HCT116 (cell line): ENCODE measurements around the gene TTC33. TPM values are rescaled to one million over a fixed set of nuclear protein-coding genes. Genes with fewer than 3 reads are reported as not detected.

Experiments
- ATAC-seq: fragments of 200-7000 bp; cut with Tn5 transposase; 2 replicates; pipeline ENCODE4 v1.9.1; 2020; ENCODE audit warnings: mild to moderate bottlenecking, moderate library complexity
- BruUV-seq: library from RNA; stranded (reverse); fragments of 400-500 nt; replicated peaks from 2 replicates; lab custom pipeline; 2021; lab: Mats Ljungman, UMichigan
- CTCF ChIA-PET: fragments of 300-600 bp; sonication (Branson Sonifier 250); formaldehyde crosslinking; loops from one replicate; lab custom pipeline; 2021; ENCODE audit warnings: antibody characterized with exemption; lab: Charles Lee
- POLR2A ChIA-PET: fragments of 300-600, 350-600 bp; sonication (Branson Sonifier 250); formaldehyde crosslinking; loops from one replicate; lab custom pipeline; 2021; ENCODE audit warnings: antibody characterized with exemption; lab: Charles Lee
- RAD21 ChIA-PET, 2 experiments: fragments of 300-600 bp; sonication (Branson Sonifier 250); formaldehyde crosslinking; loops; one replicate each; lab custom pipeline; 2023; ENCODE audit warnings: low total read pairs in 2 of 2; ENCODE audit not compliant: uncharacterized antibody in 2 of 2, unreplicated experiment in 2 of 2, low non-redundant PET in 1 of 2; lab: Charles Lee
- DNase-seq: peaks from one replicate; pipeline ENCODE4 v3.0.0-alpha.2; 2010; ENCODE audit warnings: low read depth, low spot score
- H2AFZ ChIP-seq: fragments of 200-600 bp; shearing (Covaris generic), sonication (generic); 2 replicates; pipeline ENCODE4 v1.6.1; 2017; ENCODE audit warnings: low read depth, mixed run types, mixed read lengths, antibody characterized with exemption, low read length; ENCODE audit not compliant: poor library complexity, severe bottlenecking
- H3K27ac ChIP-seq: 2 replicates; pipeline ENCODE4 v1.5.1; 2012; ENCODE audit warnings: low read depth, low read length
- H3K27me3 ChIP-seq: fragments of 200-600 bp; sonication (generic); 2 replicates; pipeline ENCODE4 v1.6.1; 2016; ENCODE audit warnings: mixed run types, low read length, mixed read lengths; ENCODE audit not compliant: insufficient read depth
- H3K36me3 ChIP-seq, 2 experiments: fragments of 200-500 bp in 1 of 2; fragments of 200-600 bp in 1 of 2; sonication (Bioruptor generic) in 1 of 2; sonication (generic) in 1 of 2; 2 replicates each; pipeline versions ENCODE4 v1.5.1 to v1.6.1; 2014 to 2016; ENCODE audit warnings: low read length in 2 of 2, inconsistent platforms in 1 of 2, mixed read lengths in 1 of 2, mixed run types in 1 of 2; ENCODE audit not compliant: insufficient read depth in 2 of 2, control insufficient read depth in 1 of 2
- H3K4me1 ChIP-seq, 2 experiments: fragments of 200-600 bp in 1 of 2; sonication (generic) in 1 of 2; 2 replicates each; pipeline versions ENCODE4 v1.5.1 to v1.6.1; 2012 to 2017; ENCODE audit warnings: low read length in 2 of 2, inconsistent platforms in 1 of 2, mild to moderate bottlenecking in 1 of 2, mixed read lengths in 1 of 2, mixed run types in 1 of 2, moderate library complexity in 1 of 2; ENCODE audit not compliant: insufficient read depth in 2 of 2, control insufficient read depth in 1 of 2
- H3K4me2 ChIP-seq: fragments of 200-600 bp; sonication (generic); 2 replicates; pipeline ENCODE4 v1.6.1; 2017; ENCODE audit warnings: mixed run types, low read length, mixed read lengths
- H3K4me3 ChIP-seq, 2 experiments: fragments of 200-600 bp in 1 of 2; sonication (generic) in 1 of 2; replicated peaks in 1 of 2; 2 replicates each; pipeline ENCODE4 v1.5.1; 2011 to 2016; ENCODE audit warnings: low read length in 2 of 2, control low read depth in 1 of 2, low read depth in 1 of 2, mild to moderate bottlenecking in 1 of 2, mixed read lengths in 1 of 2, mixed run types in 1 of 2
- H3K79me2 ChIP-seq: fragments of 200-600 bp; sonication (generic); 2 replicates; pipeline ENCODE4 v1.6.1; 2017; ENCODE audit warnings: mild to moderate bottlenecking, mixed run types, low read length, moderate library complexity, mixed read lengths; ENCODE audit not compliant: insufficient read depth
- H3K9ac ChIP-seq: fragments of 200-600 bp; sonication (generic); 2 replicates; pipeline ENCODE4 v1.6.1; 2016; ENCODE audit warnings: low read length, mixed read lengths
- H3K9me2 ChIP-seq: fragments of 200-600 bp; sonication (generic), shearing (Covaris generic); 2 replicates; pipeline ENCODE4 v1.6.1; 2017; ENCODE audit warnings: mixed run types, mild to moderate bottlenecking, moderate library complexity; ENCODE audit not compliant: insufficient read depth
- H3K9me3 ChIP-seq, 2 experiments: fragments of 200-500 bp in 1 of 2; fragments of 200-600 bp in 1 of 2; sonication (Bioruptor generic) in 1 of 2; sonication (generic) in 1 of 2; 2 replicates each; pipeline ENCODE4 v1.6.1; 2014 to 2017; ENCODE audit warnings: low read length in 2 of 2, mixed read lengths in 2 of 2, inconsistent platforms in 1 of 2, low read depth in 1 of 2, mild to moderate bottlenecking in 1 of 2, mixed run types in 1 of 2, moderate library complexity in 1 of 2; ENCODE audit not compliant: control insufficient read depth in 1 of 2, insufficient read depth in 1 of 2
- H4K20me1 ChIP-seq: fragments of 200-600 bp; sonication (generic), shearing (Covaris generic); 2 replicates; pipeline ENCODE4 v1.6.1; 2017; ENCODE audit warnings: mixed run types, mild to moderate bottlenecking, moderate library complexity; ENCODE audit not compliant: insufficient read depth
- ATF3 ChIP-seq: IDR thresholded peaks from 2 replicates; pipeline ENCODE4 v1.6.1; 2012
- CBX3 ChIP-seq: IDR thresholded peaks from 2 replicates; pipeline ENCODE4 v1.6.1; 2012; ENCODE audit warnings: low read depth
- CEBPB ChIP-seq: IDR thresholded peaks from 2 replicates; pipeline ENCODE4 v1.6.1; 2012; ENCODE audit warnings: low read depth
- EGR1 ChIP-seq: IDR thresholded peaks from 2 replicates; pipeline ENCODE4 v1.6.1; 2012; ENCODE audit warnings: low read depth
- FOSL1 ChIP-seq: IDR thresholded peaks from 2 replicates; pipeline ENCODE4 v1.6.1; 2012; ENCODE audit warnings: low read depth
- JUND ChIP-seq: IDR thresholded peaks from 2 replicates; pipeline ENCODE4 v1.6.1; 2012
- MAX ChIP-seq: IDR thresholded peaks from 2 replicates; pipeline ENCODE4 v1.6.1; 2012
- POLR2A ChIP-seq: IDR thresholded peaks from 2 replicates; pipeline ENCODE4 v1.7.0; 2011; ENCODE audit warnings: borderline replicate concordance; ENCODE audit not compliant: insufficient read depth, insufficient read length; ENCODE audit errors: extremely low read depth
- POLR2AphosphoS5 ChIP-seq: IDR thresholded peaks from 2 replicates; pipeline ENCODE4 v1.6.1; 2011; ENCODE audit warnings: mild to moderate bottlenecking, low read depth, low read length, moderate library complexity
- RAD21 ChIP-seq: IDR thresholded peaks from 2 replicates; pipeline ENCODE4 v1.6.1; 2012; ENCODE audit warnings: low read depth, mild to moderate bottlenecking
- REST ChIP-seq: IDR thresholded peaks from 2 replicates; pipeline ENCODE4 v1.6.1; 2012; ENCODE audit warnings: low read depth
- SP1 ChIP-seq: IDR thresholded peaks from 2 replicates; pipeline ENCODE4 v1.6.1; 2012; ENCODE audit warnings: low read depth
- SRF ChIP-seq: IDR thresholded peaks from 2 replicates; pipeline ENCODE4 v1.6.1; 2012; ENCODE audit warnings: low read depth
- YY1 ChIP-seq: IDR thresholded peaks from 2 replicates; pipeline ENCODE4 v1.6.1; 2011; ENCODE audit warnings: low read length, low read depth, moderate library complexity, mild to moderate bottlenecking; ENCODE audit not compliant: insufficient replicate concordance; ENCODE audit errors: extremely low read depth
- ZBTB33 ChIP-seq: IDR thresholded peaks from 2 replicates; pipeline ENCODE4 v1.6.1; 2011; ENCODE audit warnings: mild to moderate bottlenecking, low read length, moderate library complexity; ENCODE audit not compliant: insufficient replicate concordance; ENCODE audit errors: extremely low read depth
- ZFX ChIP-seq: fragments of 450-650 bp; IDR thresholded peaks from 2 replicates; pipeline ENCODE4 v1.6.1; 2017
- ZNF274 ChIP-seq: fragments of 200-500 bp; sonication (Bioruptor generic); IDR thresholded peaks from 2 replicates; pipeline ENCODE4 v1.6.1; 2014; ENCODE audit warnings: mild to moderate bottlenecking, low read depth, low read length, inconsistent platforms
- intact Hi-C: fragments of 100-400 bp; cut with micrococcal nuclease; formaldehyde crosslinking; loops from 2 replicates; pipeline ENCODE4 v1.10.0; 2022
- total RNA-seq: library from RNA; stranded (reverse); gene quantifications from one replicate; pipeline ENCODE4 v1.2.1, GENCODE V29; 2021; ENCODE audit not compliant: unreplicated experiment
- TF ChIP-seq, protein P1 (sequence below), 3 experiments: fragments of 200-600 bp in 1 of 3; sonication (generic) in 1 of 3; IDR thresholded peaks in 2 of 3; conservative IDR thresholded peaks in 1 of 3; 2 replicates each; pipeline ENCODE4 v1.5.1; 2012 to 2017; ENCODE audit warnings: low read depth in 2 of 3, low read length in 2 of 3, antibody characterized with exemption in 1 of 3, borderline replicate concordance in 1 of 3, control low read depth in 1 of 3, mild to moderate bottlenecking in 1 of 3, mixed read lengths in 1 of 3, mixed run types in 1 of 3, moderate library complexity in 1 of 3; ENCODE audit not compliant: insufficient read depth in 1 of 3

TTC33 gene
- total RNA-seq, 1 experiment from 2014 or later = 14.5 TPM

DNA sequence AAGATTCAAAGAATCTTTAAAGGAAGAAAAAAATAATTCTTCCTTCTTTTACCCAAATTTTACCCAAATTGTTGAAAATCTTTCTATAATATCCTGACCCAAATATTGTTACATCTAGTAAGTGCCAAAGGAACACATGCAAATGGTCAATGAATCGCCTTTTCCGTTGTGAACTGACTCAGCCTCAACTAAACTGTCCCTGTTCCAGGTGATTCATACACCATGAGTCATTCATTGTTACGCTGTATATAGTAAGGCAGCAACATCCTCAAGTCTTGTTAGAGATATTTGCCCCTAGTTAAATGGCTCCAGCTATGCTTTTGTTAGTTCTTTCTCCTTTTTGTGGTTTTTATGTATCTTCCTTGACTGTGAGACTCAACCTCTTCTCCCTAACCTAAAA is 66.3 kb downstream of the TTC33 start:
- TF ChIP-seq FOSL1 (peak; percentile 99), SRF (peak; percentile 82), RAD21 (0 out of 2 replicates have a peak, but pooled peaks have one; percentile 5), ZNF274 (no peak), SP1 (peak; percentile 88), CBX3 (peak; percentile 83; the same call in 1 of the 2 replicates), ATF3 (peak; percentile 70), MAX (peak; percentile 58; the same call in 1 of the 2 replicates), JUND (peak; percentile 99), ZFX (no peak), YY1 (peak; percentile 40), ZBTB33 (peak; percentile 43), CEBPB (peak; percentile 54), POLR2AphosphoS5 (peak; percentile 46; the same call in 1 of the 2 replicates), POLR2A (no peak), REST (no peak), EGR1 (no peak)
- TF ChIP-seq, protein P1, sequence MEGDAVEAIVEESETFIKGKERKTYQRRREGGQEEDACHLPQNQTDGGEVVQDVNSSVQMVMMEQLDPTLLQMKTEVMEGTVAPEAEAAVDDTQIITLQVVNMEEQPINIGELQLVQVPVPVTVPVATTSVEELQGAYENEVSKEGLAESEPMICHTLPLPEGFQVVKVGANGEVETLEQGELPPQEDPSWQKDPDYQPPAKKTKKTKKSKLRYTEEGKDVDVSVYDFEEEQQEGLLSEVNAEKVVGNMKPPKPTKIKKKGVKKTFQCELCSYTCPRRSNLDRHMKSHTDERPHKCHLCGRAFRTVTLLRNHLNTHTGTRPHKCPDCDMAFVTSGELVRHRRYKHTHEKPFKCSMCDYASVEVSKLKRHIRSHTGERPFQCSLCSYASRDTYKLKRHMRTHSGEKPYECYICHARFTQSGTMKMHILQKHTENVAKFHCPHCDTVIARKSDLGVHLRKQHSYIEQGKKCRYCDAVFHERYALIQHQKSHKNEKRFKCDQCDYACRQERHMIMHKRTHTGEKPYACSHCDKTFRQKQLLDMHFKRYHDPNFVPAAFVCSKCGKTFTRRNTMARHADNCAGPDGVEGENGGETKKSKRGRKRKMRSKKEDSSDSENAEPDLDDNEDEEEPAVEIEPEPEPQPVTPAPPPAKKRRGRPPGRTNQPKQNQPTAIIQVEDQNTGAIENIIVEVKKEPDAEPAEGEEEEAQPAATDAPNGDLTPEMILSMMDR (IDR thresholded peaks at IDR 0.05 in 2 of 3, conservative IDR thresholded peaks at IDR 0.05 in 1 of 3; ENCODE audit: borderline replicate concordance in 1 of 3, insufficient read depth in 1 of 3, low read depth in 2 of 3, low read length in 2 of 3) = no peak
- Histone ChIP-seq H3K36me3 (no peaks in the 10 kb centered on the region), H2AFZ (no peak overlapping the region), H3K4me1 (peaks cover 15 to 27% of the 10 kb centered on the region in 2 experiments; a peak in 3 of 4 replicates), H3K4me3 (no peak overlapping the region), H3K4me2 (peak overlapping the region; percentile 53), H3K9ac (0 out of 2 replicates have a peak overlapping the region, but pooled peaks have one; percentile 25), H3K9me3 (no peaks in the 10 kb centered on the region), H4K20me1 (no peaks in the 10 kb centered on the region), H3K27ac (peak overlapping the region; percentile 2; the same call in 1 of the 2 replicates), H3K79me2 (no peaks in the 10 kb centered on the region), H3K27me3 (no peaks in the 10 kb centered on the region), H3K9me2 (no peaks in the 10 kb centered on the region)
- DNase-seq (peak; percentile 93), ATAC-seq (peak; percentile 85)
- intact Hi-C loops = loop anchor here (2.0 to 5.0 kb wide), 5 partner anchors 47 to 1111 kb away; no protein-coding TSS in a partner anchor
- ChIA-PET CTCF (interaction anchor here (0.8 to 2.0 kb wide), 8 partner anchors 10 to 1110 kb away, joined by 3 to 5 read pairs (median 3); no protein-coding TSS in a partner anchor), RAD21 (no interaction called here), POLR2A (interaction anchor here (1.2 kb wide), 1 partner anchor 975 kb away, joined by 3 read pairs; no protein-coding TSS in a partner anchor)
- no TSS peak for BruUV-seq
